GM18907 (cell line): ENCODE measurements around the gene HTRA2.

Experiments used
- ATAC-seq: cut with Tn5 transposase; IDR thresholded peaks from one replicate; pipeline ENCODE4 v1.9.1; 2021; ENCODE audit warnings: mild to moderate bottlenecking, moderate library complexity; ENCODE audit not compliant: unreplicated experiment

HTRA2 gene

GRCh38 chr2:74536166-74536950 is 6.6 kb downstream of the HTRA2 start:
- ATAC-seq = no peak

- ATAC-seq = no peak
These were observed 7.4 kb downstream of the HTRA2 start for GRCh38 chr2:74537140-74537539.

- peak; percentile 58 for ATAC-seq
These were observed 9.2 kb downstream of the HTRA2 start for GRCh38 chr2:74538881-74539339.

GRCh38 chr2:74540291-74540690 is 10.6 kb downstream of the HTRA2 start:
- no peak for ATAC-seq

- no peak for ATAC-seq
These were observed 13.2 kb downstream of the HTRA2 start for GRCh38 chr2:74542978-74543377.

GRCh38 chr2:74544634-74545033 is 14.9 kb downstream of the HTRA2 start:
- ATAC-seq = no peak

- no peak for ATAC-seq
These were observed 16.3 kb downstream of the HTRA2 start for GRCh38 chr2:74546004-74546403.

GRCh38 chr2:74548285-74548899 is 18.7 kb downstream of the HTRA2 start:
- no peak for ATAC-seq

- no peak for ATAC-seq
These were observed 19.4 kb downstream of the HTRA2 start for GRCh38 chr2:74548900-74549826.

- no peak for ATAC-seq
These were observed 20.5 kb downstream of the HTRA2 start for GRCh38 chr2:74550231-74550630.

- no peak for ATAC-seq
These were observed 21.8 kb downstream of the HTRA2 start for GRCh38 chr2:74551530-74551929.

GRCh38 chr2:74551942-74552913 is 22.5 kb downstream of the HTRA2 start:
- peak; percentile 25 for ATAC-seq

GRCh38 chr2:74552914-74553811 is 23.4 kb downstream of the HTRA2 start:
- peak; percentile 25 for ATAC-seq

- ATAC-seq = peak; percentile 61
These were observed 24.4 kb downstream of the HTRA2 start, which contains the start of the genes DOK1 and LOXL3 for GRCh38 chr2:74553892-74554819. DOK1 (plus strand) TSS chr2:74554720; CDS start chr2:74554755, 35 bp downstream. LOXL3 (minus strand) TSS chr2:74553942; CDS start chr2:74552634, 1,308 bp downstream.

GRCh38 chr2:74554820-74555531 is 25.2 kb downstream of the HTRA2 start:
- peak; percentile 43 for ATAC-seq

- ATAC-seq = no peak
These were observed 25.9 kb downstream of the HTRA2 start for GRCh38 chr2:74555610-74556103.

GRCh38 chr2:74556159-74556558 is 26.4 kb downstream of the HTRA2 start:
- no peak for ATAC-seq
